Activated gamma-delta T cell treated with Interleukin-2 at 50 U/mL for 16 hours (primary cell): Measurements from ENCODE around the gene TENM3.

Experiments used
- DNase-seq: peaks from one replicate; pipeline ENCODE4 v3.0.0-alpha.2; 2020

The TENM3 gene

DNA sequence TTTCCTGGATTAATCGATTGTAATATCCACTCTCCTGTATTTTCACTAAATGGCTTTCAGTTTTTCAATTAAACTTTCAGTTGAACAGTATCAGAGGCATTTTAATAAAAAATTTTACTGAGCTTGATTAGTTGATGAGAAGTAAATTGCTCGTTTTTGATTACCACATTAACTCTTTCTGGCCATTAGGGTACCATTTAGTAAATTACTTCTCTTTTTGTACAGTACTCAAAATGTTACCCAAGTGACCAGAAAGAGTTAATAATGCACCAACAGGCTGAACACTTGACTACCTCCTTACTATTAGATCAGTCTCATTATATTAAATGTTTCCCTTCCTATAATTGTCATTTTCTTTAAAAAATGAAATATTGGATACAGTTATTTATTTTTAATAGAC, 289.2 kb downstream of the TENM3 start:
- no peak for DNase-seq

DNA sequence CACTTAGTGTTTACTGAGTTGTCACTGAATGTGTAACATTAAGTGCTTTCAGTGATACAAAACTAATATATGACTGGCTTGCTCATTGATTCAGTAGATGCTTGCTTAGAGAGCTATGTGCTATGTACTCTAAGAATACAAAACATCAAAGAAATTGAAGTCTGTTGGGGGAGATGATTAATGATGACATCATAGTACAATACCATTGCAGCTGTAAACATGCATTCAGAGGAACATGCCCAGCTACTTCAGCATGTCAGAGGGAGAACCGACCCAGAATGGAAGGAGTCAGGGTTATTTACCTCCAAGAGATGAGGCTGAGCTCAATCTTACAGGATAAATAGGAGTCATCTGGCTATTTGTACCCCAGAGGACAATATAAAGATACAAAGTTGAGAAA, 290.8 kb downstream of the TENM3 start:
- DNase-seq, result no peak

DNA sequence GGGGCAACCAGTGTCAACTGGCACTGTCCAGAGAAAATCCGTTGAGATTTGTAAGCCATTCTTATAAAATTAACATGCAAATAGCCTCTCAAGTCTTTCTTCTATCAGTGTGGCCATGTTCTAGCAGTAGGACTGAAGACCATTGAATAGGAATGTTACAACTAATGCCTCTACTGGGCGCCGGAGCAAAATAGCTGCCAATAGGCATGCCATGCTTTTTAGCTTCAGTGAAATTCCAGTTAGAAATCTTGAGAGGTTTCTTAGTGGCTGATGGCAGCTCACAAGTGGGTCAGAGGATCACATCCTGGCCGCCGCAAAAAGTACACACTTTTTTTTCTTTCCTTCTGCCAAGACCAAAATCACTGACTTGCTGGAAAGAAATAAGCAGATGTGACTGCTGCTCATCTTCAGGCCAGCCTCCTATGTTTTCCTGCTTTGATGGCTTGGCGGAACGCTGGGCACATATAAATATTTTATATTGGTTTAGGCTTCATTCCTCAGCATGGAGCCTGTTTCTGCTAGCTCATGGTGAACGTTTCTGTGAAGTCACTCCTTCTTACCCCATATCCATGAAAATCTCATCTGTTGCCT, 293.1 kb downstream of the TENM3 start:
- no peak for DNase-seq

DNA sequence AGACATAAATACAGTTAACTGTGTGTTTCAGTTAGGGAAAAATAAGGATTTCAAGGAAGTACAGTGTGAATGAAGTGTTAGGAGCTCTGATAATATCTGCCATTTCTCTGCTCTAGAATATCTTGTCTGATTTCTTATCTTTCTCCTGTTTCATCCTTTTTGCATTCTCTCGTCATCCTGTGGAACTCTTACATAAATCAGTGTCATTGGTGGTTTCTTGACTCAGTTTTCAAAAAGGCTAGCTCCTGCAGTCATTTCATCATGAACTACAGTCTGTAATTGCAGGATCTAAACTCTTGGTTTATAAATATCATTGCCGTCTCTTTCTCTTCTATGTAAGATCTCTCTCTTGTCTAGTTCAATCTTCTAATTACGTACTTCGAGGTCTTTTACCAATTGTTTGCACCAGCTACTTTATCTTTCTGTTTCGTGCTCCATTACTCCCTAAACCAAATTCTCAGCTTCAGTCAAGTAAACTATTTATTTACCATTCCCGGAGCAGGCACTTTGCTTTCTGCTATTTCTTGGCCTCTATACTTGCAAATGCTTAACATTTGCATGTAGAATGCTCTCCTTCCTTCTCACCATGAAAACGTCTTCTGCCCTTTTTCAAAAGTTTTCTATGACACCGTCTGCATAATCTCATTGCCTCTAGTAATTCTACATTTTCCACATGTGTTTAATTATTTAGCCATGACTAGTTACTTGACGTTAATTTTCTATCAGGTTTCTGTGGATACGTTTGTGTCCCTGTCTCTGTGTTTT, 294.0 kb downstream of the TENM3 start:
- no peak for DNase-seq

DNA sequence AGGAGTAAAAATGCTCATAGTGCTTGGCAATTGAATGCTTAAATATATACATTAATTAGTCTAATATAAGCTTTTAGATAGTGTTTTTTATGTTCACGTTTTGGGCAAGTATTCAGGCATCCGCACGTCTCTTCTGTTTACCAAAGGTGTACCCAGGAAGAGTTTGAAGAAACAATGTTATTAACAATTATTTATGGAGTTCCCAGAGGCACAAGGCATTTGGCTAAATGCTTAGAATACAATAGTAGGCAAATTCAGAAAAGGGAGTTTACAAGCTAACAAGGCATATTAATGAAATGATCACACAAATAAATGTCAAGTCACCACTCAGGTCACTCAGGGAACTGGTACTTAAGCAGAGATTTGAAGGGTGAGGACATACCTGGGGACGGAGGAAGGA, 294.8 kb downstream of the TENM3 start:
- DNase-seq, result no peak

DNA sequence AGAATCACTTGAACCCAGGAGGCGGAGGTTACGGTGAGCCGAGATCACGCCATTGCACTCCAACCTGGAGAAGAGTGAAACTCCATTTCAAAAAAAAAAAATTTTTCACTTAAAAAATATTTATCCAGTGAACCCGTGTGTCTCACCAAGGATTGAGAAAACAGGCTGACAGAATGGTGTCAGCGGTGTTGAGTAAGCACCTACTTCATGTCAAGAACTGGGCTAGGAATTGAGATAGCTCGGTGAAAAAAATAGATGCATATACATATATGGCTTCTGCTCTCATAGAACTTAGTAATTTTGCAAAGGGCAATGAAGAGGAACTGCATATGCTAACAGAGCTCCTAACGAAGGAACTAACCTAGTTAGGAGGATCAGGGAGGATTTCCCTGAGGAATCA, 297.3 kb downstream of the TENM3 start:
- DNase-seq, result no peak

DNA sequence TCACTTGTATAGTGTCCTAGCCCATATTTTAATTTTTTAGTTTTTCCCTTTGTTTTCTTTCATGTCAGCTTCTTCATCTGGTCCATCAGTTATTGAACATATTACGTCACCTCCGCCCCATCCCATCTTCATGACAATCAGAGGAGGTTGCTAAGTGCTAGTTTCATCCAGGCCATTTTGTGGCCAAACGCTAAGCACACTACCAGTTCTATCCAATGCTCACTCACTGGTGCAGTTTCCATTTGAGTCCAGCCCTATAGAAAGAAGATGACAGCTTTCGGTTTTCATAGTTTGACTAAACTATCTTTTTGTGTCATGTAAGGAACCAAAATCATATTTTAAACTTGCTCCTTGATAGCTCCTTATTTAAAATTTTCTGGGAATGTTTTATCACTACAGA, 304.2 kb downstream of the TENM3 start:
- no peak for DNase-seq

DNA sequence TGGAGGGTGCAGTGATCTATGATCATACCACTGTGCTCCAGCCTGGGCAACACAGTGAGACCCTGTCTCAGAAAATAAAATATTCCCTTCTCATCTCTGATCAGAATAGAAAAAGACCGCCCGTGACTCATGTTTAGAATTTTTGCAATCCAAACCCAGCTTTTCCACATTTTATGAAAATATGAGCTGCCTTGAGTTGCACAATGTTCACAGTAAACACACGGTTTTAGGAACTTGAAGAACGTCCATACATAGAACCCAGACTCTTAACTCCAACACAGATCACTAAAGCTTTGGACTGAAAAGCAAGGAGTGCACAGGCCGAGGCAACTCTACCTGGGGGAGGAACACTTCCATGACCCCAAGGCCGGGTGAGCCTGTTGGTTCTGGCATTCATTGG, 305.0 kb downstream of the TENM3 start:
- DNase-seq, result no peak

DNA sequence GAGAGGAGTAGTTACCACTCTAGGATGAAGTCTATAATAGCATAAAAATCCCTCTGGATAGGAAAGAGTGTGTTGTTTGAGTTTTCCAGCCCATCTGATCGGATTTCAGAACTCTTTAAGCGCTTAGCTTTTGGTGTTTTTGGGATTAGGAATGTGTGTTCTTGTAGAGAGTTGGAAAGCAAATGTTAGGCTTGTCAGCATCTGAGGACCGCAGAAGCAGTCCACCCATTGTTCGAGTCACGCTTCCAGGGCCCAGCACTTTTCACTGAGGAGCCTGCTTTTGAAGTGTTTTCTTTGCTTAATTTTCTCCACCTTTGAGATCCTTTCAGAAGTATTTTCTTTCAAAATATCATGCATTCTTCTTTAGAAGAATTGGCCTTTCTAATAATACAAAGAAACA, 306.2 kb downstream of the TENM3 start:
- DNase-seq, result no peak

DNA sequence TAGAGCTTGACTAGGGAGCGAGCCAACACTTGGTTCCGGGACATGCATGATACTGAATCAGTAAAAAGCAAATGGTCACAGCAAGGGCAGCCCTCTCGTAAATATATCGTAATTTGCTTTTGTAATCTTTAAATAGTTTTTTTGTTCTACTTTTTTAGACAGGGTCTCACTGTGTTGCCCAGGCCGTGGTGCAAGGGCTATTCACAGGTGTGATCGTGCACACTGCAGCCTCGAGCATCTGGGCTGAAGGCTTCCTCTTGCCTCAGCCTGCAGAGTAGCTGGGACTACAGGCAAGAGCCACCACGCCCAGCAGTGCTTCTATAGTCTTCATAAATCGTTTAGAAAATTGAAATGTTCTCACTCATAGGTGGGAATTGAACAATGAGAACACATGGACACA, 309.7 kb downstream of the TENM3 start:
- DNase-seq, result no peak

DNA sequence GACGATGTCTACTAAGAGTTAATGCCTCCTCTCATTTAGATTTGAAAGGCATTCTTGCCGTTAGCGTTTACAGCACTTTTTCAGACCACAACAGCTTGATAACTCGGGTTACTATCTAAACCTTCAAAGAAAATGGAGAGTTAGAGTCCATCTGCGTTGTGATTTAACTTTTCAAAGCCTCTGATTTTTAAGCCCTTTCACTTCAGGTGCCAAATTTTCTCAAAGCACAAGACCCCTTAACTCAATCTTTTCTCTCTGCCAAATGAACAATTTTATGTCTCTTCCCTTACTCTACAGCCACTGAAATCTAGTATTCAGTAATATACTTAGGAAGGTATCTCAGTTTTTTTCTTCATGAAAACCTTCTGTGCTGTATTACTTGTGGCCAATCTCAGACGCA, 310.5 kb downstream of the TENM3 start:
- no peak for DNase-seq

DNA sequence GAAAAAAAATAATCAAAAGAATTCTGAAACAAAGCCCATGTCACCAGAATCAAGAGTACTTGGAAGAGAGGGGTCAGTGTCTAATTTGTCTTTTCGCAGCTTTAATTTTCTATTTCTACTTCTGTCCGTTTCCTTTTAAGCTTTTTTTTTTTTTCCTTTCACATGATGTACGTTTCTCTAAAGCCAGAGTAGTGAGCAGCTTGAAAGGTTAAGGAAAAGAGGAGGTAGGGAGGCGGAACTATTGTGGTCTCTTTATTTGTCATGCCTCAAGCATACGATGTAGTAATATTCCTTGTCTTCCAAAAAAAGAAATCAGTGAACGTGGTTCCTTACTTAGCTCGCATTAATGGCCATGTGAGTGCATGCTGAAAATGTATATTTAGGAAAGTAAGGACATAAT, 311.5 kb downstream of the TENM3 start:
- DNase-seq, result no peak

DNA sequence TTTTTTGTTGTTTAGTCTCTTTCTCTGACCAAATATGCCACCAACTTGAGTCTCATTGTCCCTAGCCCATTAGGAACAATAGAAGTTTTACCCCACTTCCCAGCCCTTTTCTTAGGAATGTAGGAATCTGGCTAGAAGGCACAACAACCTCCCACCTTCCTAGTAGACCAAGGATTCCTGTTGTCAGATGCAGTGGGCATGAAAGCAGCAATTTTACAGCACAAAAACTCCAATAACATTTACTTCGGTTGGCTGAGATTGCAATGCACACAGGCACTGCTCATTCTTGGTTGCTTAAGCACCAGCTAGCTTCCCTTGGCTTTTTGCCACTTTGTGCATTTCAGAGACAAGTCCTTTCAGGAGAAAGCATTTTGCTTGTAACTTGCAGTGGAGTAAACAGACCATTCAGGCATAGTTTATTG, 312.8 kb downstream of the TENM3 start:
- no peak for DNase-seq

DNA sequence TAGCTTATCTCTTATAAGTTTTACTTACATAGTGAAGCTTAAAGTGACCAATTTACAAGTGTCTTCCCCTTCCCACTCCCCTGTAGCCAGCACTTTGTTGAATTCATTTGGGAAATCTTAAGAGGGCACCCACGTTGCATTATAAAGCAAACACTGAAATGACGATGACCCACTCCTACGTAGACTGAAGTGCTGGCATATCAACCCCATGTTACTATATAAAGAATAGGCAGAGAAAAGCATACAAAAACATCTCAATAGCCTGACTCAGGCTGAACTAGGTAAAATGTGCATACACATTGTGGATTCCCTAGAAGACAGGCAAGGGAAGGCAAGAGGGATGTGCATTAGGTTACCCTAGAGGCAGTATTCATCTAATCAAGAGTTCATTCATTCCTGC, 313.4 kb downstream of the TENM3 start:
- DNase-seq, result no peak

DNA sequence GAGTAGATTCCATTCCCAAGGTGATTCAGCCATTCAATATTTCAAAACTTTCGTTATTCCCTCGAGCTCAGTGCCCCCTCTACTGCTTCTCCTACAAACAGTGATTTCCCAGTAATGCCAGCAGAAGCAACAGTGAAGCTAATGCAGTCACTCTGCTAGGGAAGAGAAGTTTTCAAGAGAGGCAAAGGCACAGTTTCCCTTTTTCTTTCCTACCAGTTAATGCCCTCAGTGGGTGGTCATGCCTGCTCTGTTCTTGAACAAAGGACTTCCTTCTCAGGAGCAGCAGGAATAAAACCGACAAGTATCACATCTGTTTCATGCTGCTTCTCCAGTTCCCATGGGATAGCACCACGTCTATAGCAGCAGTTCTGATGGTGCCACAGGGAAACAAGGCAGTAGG, 317.2 kb downstream of the TENM3 start:
- DNase-seq, result no peak

DNA sequence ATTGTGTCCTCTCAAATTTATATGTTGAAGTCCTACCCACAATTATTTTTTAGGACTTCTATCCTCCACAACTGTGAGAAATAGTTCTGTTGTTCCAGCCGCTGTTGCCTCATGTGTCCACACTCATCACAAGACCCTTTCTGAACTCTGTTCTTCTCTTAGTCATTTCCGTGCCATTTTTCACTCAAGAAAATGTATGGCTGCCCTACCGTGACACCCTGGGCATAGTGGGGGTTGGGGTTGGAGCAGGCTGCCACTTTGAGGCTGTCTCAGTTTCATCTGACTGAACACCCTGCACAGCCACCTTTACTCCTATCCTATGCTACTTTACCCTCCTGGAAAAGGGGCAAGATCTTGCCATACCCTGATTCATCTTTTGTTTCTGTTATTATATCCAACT, 319.1 kb downstream of the TENM3 start:
- DNase-seq, result no peak

DNA sequence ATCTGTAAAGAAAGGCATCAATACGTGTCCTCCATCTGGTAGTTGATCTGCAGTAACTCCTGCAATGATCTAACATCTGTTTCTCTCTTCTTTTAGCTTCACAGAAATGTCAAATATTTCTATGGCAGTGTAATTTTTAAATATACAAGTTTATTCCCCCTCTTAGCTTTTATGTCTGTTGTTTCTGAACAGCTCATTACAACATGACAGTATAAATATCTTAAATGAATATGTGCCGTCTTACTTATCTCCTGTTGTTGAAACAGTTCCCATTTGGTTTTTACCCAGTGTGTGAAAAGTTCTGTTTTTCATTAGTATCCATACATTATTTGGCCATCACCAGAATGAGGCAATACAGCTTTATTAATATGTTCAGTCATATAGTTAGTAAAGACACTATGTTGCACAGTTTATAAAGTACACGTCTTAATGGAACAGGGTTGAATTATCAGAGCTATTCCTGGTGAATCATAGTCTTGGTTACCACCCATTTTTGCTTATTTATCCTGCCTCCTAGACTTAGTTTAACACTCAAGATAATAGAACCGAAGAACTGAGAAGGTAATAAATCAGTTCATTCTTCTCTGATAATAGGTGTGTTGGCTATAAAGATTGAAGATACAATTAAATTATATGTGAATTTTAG, 321.6 kb downstream of the TENM3 start:
- DNase-seq, result no peak

DNA sequence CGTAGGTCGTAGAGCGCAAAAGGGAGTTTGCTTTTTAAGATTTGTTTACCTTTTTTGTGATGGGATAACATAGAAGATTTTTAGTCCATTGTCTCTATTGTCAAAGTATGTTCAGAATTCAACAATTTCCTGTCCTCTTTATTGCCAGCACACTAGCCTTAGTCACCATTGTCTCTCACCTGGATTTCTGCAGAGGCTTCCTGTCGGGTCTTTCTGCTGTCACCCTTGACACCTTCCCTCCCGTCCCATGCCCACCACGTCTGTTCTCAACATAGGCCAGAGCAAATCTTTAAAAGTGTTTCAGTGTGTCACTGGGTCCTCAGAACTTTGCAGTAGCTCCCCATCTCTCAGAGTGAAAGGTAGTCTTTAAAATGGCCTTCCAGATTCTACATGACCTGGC, 323.9 kb downstream of the TENM3 start:
- no peak for DNase-seq

DNA sequence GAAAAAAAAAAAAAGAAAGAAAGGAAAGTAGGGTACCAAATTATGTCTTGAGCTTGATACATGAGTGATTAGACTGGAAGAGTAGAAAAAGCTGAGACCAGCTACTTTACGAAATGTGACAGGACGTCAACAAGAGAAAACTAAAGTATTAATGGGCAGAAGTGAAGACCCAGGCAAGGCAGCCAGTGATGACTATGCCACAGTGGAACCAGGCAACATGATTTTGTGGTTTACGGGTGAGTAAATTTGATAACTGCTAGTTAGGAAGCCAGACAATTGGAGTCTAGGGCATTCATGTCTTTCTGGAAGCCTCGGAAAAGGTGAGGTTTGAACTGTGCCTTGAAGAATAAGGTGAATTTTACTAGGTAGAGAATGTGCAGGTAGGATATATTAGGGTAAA, 326.4 kb downstream of the TENM3 start:
- no peak for DNase-seq

DNA sequence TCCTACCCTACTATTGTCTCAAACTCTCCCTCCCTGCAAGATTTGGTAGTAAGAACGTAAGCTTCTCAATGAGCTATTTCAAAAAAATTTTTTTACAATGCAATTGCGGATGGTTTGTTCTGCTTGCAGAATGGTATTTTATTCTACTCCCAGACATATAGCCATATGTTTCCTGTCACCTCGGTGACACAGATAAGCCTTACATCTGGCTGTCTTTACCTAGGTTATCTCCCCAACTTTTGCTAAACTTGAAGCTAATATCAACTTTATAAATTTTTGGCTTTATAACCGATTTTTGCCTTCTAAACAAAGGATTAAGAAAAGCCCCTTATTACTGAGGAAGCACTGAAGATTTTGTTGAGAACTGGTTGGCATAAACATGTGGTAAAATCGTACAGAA, 331.5 kb downstream of the TENM3 start:
- no peak for DNase-seq

DNA sequence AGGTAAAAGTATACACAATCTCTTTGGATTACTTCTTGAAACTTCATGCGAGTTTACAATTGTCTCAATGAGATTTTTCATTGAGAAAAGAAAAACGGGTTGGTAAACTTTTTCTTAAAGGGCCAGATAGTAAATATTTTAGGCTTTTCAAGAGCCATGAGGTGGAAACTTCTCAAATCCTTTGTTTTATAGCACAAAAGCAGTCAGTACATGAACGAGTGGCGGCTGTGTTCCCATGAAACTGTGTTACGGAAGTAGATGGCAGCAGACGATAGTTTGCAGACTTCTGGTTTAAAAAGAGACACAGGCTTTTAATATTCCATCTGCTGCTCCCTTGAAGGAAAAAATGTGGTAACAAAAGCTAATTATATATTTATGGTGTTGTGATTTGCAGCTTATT, 332.0 kb downstream of the TENM3 start:
- no peak for DNase-seq

DNA sequence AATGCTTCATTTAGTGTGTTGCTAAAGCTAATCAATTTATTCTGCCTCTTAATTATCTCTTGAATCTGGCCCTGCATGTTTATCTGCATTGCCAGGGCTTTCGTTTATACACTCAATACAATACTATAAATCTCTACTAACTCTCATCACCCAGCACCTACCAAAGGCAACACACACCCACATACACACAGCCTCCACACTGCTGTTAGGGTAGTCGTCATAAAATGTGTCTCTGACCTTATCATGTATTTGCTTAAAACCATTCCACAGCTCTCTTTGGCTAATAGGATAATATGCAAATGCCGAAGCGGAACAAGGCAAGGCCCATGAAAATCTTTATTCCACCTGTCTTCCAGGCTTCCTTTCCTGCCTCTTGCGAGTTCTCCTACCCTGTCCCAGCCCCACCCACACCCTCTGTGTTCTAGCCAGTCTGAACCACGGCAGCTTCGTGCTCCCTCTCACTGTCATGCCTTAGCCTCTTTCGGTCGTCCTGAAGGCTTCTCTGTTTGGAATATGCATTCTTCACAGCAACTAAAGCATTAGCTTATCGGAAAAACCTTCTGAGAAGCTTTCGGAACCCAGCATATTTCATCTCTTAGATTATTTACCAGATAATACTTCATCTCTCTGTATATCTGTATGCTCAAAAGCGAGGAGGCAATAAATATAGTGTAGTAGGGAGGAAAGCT, 333.5 kb downstream of the TENM3 start:
- DNase-seq, result no peak

DNA sequence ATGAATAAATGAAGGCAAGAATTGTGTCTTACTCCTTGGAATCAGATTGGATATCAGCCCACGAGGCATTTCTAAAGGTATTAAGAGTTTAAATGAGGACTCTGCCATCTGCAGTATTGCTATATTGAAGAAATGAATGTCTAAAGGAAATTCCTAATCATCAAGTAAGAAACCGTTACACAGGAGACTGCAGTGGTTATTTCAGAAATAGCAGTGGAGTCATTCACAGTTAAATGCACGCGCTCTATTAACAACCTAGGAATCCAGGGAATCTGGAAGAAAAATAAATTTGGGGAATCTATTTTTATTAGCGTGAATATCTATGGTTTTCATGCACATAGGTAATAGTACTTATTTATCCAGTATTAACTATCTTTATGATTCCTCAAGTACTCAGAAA, 334.2 kb downstream of the TENM3 start:
- no peak for DNase-seq

DNA sequence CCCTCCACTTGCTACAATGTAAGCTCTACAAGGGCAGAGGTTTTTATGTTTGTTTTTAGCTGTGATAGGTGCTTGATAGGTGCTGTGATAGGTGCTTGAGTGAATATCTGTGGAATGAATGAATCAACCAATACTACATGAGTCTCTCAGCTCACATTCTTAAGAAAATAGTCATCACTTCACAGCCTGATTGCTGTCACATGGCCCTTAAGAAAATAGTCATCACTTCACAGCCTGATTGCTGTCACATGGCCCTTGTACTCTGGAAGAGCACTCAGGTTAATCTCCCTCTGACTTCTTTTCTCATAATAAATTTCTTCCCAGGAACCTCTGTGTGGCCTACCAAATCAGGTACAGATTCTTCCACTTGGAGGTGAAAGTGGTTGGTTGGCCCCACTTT, 335.2 kb downstream of the TENM3 start:
- DNase-seq, result no peak
